Stimulated activated CD8-positive, alpha-beta memory T cell treated with anti-CD3 and anti-CD28 coated beads, Interleukin-7, amount 100 ng/mL, for 4 hours (primary cell): ENCODE measurements around the gene PRDX4.
"Not testable (repeated sequence)": the region's sequence is repeated elsewhere in the genome, so short reads cannot be mapped to it uniquely, and the experiment has no call there.

Experiments used
- DNase-seq, 2 donors: peaks; one replicate each; pipeline ENCODE4 v3.0.0-alpha.2; 2020; ENCODE audit warnings: low read depth in 2 of 2

Gene PRDX4

DNA sequence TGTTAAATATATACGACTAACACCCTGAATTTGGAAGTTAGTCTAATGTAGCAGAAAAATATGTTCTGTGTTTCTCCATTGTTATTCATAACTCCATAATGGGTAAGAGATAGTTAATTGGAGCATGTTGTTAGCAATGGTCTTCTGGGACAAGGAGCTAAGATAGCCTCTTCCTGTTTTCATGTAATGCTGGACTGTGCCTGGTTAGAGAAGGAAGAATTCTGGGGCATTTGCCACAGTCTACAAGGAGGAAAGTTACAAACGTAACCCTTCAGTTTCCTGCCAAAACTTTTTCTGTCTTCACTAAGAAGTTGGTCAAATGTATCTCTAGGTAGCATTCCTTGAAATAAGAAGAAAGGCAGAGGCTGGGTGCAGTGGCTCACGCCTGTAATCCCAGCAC, 5.8 kb downstream of the PRDX4 start:
- no peak for DNase-seq

DNA sequence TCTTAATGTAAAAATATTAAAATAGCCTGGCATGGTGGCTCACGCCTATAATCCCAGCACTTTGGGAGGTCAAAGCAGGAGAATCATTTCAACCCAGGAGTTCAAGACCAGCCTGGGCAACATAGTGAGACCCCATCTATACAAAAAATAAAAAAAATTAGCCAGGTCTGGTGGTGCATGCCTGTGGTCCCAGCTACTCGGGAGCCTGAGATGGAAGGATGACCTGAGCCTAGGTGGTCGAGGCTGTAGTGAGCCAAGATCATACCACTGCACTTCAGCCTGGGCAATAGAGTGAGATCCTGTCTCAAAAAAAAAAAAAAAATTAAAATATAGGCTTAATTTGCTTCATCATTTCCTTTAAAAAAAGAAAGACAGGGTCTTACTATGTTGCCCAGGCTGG, 9.2 kb downstream of the PRDX4 start:
- not testable (repeated sequence) for DNase-seq

DNA sequence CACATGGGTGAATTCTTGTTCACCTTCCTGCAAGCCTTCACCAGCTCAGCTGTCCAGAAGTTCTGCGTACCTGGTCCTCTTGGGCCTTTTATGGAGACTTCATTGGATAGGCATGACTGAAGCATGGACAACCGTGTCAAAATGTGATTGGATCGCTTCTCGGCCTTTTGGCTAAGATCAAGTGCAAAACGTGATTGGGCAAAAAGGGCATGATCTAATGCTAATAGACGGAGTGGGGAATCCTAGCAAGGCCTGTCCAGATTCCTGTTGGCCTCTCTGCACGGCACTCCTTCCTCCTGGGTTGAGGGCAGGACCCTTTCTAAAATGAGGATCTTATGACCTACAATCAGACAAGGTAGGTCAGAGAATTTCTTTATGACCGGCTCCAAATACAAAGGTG, 24.9 kb downstream of the PRDX4 start:
- no peak for DNase-seq

DNA sequence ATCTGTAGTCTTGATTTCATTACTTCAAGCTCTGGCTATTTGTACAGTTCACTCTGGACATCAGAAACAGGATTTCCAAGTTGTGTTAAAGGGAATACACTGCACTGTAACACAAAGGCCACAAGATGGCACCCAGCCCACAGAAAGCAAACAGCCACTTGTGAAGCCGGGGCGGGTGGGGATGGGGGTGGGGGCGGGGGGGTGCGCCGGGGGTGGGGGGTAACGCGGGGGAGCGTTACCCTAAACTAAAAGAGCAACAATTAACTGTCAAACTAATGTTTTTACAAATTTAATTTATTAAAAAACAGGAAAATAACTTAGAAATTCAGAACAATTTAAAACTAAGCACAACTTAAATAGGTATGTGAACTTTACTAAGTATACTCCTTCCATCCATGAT, 27.3 kb downstream of the PRDX4 start:
- peak in 1 of 2 donors; percentile 6 for DNase-seq

DNA sequence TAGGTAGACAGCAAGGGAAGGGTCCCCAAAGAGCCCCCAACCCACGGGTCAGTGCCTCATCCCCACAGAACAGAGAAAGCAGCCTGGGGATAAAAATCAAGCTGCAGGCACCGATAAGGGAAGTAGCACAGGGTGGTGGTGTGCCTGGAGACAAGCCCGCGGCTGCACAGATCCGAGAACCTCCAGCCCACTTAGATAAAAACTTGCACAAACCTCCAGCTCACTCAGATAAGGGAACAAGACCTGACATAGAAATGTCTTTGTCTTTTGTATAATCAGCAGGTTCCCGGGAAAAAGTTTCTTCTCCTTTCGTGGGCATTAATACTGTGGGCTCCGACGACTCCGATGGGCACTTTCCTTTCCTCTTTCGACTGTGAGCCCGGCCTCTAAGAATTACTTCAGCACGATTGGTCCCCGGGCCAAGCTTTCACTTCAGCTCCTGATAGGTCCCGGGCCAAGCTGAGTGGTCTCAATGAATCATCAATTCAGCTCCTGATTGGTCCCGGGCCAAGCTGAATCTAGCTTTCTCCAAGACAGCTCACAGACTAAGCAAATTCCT, 32.4 kb downstream of the PRDX4 start:
- peak in 1 of 2 donors; percentile 17 for DNase-seq

DNA sequence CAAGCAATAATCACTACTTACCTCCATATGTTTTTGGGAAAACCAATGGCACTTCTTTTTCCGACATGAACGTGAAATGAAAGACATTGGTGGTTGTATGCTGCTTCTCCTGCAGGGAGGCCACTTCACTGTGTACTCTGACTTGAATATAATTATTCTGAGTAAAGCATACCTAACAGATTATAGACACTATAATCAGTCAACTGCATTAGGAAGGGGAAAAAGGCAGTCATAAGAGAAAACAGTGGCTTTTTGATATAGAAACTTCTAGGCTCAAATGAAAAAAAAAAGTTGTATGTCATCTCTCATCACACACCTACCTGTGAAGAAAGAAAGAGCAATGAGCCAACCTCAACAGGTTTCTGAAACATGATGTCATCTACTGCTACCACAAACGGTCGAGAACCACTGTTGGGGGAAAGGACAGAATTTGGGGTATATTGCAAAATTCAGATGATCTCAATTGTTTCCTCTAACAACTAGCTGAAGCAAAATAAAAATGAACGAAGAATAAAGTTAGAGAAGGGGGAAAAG, 37.4 kb downstream of the PRDX4 start:
- DNase-seq, result no peak

DNA sequence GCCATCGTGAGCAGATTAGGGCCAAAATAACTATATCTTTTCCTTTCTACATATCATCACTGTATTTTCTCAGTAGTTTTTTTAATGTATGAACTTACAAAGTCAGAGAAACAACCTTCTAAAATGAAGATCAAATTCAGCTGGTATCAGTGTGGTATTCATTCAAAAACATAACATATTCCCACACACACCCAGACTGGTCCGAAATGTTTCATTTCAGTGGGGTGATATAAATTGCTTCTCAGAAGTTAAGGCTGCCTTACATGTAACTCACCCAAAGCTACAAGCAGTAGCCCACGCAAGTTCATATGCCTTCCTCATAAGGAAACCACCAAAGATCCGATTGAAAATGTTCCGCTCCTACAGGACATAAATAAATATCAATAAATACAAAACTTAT, 37.9 kb downstream of the PRDX4 start:
- DNase-seq, result no peak

DNA sequence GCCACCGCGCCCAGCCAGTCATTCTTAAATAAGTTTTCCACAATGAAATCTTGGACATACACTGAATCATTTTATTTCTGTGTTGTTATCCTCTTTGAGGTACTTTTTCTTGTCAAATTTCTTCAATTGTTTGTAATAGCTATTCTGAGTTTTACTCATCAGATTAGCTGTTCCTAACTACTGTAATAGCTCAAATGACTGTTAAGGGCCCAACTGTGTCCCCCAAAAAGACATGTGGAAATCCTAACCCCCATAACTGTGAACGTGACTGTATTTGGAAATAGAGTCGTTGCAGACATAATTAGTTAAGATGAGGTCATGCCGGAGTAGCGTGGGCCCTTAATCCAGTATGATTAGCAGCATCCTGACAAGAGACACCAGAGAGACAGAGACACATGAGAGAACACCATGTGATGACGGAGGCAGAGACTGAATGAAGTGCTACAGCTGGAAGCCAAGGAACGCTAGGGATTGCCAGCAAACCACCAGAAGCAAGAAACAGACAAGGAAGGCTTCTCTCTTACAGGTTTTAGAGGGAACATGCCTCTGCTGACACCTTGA, 52.9 kb downstream of the PRDX4 start:
- no peak for DNase-seq

DNA sequence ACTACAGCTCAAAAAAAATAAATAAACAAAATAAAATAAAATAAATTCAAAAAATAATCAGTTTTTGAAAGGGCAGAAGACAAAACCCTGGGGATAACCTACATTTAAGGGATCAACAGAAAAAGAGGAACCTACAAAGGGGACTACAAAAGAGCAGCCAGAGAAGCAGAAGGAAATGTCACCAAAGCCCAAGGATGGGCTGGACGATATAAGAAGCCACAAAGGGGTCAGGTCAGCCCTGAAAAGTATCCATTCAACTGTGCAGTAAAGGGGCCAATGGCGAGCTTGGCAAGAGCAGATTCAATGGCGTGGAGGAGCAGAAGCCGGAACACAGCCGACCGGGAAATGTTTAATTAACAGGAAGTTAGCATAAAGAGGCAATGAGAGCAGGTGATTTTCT, 58.9 kb downstream of the PRDX4 start:
- no peak for DNase-seq

DNA sequence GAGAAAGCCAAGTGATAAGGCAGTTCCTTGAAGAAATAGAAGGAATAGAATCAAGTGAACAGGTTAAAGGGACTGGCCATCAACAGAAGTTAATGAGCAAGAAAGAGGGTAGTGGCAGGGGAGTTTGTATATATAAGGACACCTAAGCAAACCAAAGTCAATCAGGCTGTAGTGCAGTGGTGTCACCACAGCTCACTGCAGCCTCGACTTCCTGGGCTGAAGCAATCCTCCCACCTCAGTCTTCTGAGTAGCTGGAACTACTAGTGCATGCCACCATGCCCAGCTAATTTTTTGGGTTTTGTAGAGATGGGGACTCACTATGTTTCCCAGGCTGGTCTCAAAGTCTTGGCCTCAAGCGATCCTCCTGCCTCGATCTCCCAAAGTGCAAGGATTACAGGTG, 59.9 kb downstream of the PRDX4 start:
- no peak for DNase-seq

DNA sequence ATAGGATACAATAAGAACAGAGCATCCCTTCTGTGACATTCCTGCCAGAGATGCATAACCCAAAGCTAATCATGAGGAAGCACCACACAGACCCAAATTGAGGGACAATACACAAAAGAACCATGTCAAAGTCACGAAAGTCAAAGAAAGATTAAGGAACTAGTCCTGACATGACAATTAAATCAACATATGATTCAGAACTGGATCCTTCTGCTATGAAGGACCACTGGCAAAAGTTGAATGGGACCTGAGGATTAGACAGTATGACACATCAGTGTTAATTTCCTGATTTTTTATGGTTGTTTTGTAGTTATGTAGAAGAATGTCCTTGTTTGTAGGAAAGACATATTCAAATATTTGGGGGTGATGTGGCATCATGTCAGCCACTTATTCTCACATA, 61.9 kb downstream of the PRDX4 start:
- no peak for DNase-seq

DNA sequence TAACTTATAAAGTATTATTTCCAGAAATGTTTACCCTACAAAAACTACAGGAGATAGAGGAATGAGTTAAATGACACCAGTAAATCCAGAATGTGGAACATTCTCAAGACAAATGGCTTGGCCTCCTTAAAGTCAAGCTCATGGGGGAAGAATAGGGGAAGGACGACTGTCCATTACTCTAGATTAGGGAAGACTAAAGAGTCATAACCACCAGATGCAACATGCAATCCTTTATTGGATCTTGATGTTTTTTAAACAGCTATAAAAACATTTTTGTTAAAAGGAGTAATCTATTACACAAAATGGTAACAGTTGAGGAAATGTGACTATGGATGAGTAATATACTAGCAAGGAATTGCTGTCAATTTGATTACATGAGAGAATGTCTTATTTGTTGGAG, 64.7 kb downstream of the PRDX4 start:
- no peak for DNase-seq

DNA sequence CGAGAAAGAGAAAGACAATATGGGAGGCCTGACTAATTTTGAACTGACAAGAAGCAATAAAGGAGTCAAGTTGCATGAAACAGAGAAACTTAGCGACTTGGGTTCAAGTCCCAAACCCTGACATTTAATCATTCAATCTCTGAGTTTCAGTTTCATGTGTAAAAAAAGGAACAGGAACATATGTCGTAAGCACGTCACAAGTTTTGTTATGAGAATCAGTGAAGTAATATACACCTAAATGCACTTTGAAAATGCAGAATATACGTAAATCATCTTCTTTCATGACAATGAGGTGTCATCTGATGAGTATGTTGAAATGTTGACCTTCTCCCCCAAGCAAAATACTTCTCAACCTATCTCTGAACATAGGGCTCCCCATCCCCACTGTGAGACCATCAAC, 65.4 kb downstream of the PRDX4 start:
- DNase-seq, result no peak
